ENCODE data around the gene ERI3. TPM values are rescaled to one million over a fixed set of nuclear protein-coding genes. Genes with fewer than 3 reads are reported as not detected.

Gene ERI3
- total and polyA plus RNA-seq, 2 of the 13 experiments (the other 11 are each of a cell fraction or from before 2014, with no cell fraction given) = 35.6 to 35.9 TPM

DNA sequence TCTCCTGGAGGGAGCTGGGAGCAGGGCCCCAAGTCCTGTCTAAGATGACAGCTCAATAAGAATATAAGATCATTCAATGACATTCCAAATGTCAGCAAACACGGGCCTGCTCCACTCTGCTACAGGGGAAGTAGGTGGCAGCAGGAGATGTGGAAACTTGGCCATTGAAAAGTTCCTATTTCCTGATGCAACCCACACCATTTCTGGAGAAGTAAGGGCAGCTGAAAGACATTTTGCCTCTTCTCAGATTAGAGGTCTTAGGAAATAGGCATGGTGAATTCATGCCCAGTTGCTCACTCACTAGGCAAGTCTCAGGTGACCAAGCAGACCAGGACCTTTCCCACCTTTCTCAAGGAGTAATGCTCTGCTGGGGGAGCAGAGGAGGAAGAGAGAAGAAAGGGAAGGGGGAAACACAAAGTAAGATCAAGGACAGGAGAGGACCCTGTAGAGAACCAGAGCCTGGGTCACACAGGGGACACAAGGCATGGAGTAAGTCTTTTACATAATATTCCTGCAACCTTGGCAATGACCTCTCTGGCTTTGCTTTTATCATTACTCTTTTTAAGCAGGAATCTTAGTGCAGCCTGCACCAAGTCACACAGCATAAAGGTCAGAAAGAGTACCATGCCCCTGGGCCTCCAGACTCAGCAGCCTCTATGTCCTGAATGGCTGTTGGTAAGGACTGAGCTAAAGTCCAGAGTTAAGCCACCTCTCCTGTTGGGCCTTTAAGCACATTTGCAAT, 72.9 kb downstream of the ERI3 start (continued):
- TF ChIP-seq KLF12 (CRISPR knock-in tag; IDR thresholded peaks at IDR 0.05; ENCODE audit: borderline replicate concordance) = no peak
- TF ChIP-seq HNF4G (IDR thresholded peaks at IDR 0.05; ENCODE audit: borderline replicate concordance, low read depth, low read length) = peak; percentile 64
- no peak for TF ChIP-seq HNF4G (CRISPR knock-in tag; IDR thresholded peaks at IDR 0.05; ENCODE audit: borderline replicate concordance, low read depth)
- TF ChIP-seq, protein P1, sequence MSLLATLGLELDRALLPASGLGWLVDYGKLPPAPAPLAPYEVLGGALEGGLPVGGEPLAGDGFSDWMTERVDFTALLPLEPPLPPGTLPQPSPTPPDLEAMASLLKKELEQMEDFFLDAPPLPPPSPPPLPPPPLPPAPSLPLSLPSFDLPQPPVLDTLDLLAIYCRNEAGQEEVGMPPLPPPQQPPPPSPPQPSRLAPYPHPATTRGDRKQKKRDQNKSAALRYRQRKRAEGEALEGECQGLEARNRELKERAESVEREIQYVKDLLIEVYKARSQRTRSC (CRISPR knock-in tag; IDR thresholded peaks at IDR 0.05; ENCODE audit: low read depth) = no peak
- TF ChIP-seq NR2F1 (CRISPR knock-in tag; IDR thresholded peaks at IDR 0.05) = peak in 1 of 2 experiments; percentile 39; a peak in 1 of 4 replicates
- TF ChIP-seq SAP130 (CRISPR knock-in tag; IDR thresholded peaks at IDR 0.05; ENCODE audit: low read depth) = 0 out of 2 replicates have a peak, but pooled peaks have one; percentile 21
- no peak for TF ChIP-seq CHD2 (IDR thresholded peaks at IDR 0.05; ENCODE audit: low read depth, low read length)
- TF ChIP-seq ZBTB3 (CRISPR knock-in tag; IDR thresholded peaks at IDR 0.05; ENCODE audit: borderline replicate concordance, low read depth) = no peak
- TF ChIP-seq, protein P2, sequence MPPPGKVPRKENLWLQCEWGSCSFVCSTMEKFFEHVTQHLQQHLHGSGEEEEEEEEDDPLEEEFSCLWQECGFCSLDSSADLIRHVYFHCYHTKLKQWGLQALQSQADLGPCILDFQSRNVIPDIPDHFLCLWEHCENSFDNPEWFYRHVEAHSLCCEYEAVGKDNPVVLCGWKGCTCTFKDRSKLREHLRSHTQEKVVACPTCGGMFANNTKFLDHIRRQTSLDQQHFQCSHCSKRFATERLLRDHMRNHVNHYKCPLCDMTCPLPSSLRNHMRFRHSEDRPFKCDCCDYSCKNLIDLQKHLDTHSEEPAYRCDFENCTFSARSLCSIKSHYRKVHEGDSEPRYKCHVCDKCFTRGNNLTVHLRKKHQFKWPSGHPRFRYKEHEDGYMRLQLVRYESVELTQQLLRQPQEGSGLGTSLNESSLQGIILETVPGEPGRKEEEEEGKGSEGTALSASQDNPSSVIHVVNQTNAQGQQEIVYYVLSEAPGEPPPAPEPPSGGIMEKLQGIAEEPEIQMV (CRISPR knock-in tag; IDR thresholded peaks at IDR 0.05; ENCODE audit: low read depth) = peak; percentile 95
- TF ChIP-seq ZNF720 (CRISPR knock-in tag; IDR thresholded peaks at IDR 0.05) = no peak
- no peak for TF ChIP-seq MEIS1 (CRISPR knock-in tag; IDR thresholded peaks at IDR 0.05; ENCODE audit: borderline replicate concordance)
- TF ChIP-seq HMG20A (CRISPR knock-in tag; IDR thresholded peaks at IDR 0.05; ENCODE audit: borderline replicate concordance) = no peak
- TF ChIP-seq, protein P3, sequence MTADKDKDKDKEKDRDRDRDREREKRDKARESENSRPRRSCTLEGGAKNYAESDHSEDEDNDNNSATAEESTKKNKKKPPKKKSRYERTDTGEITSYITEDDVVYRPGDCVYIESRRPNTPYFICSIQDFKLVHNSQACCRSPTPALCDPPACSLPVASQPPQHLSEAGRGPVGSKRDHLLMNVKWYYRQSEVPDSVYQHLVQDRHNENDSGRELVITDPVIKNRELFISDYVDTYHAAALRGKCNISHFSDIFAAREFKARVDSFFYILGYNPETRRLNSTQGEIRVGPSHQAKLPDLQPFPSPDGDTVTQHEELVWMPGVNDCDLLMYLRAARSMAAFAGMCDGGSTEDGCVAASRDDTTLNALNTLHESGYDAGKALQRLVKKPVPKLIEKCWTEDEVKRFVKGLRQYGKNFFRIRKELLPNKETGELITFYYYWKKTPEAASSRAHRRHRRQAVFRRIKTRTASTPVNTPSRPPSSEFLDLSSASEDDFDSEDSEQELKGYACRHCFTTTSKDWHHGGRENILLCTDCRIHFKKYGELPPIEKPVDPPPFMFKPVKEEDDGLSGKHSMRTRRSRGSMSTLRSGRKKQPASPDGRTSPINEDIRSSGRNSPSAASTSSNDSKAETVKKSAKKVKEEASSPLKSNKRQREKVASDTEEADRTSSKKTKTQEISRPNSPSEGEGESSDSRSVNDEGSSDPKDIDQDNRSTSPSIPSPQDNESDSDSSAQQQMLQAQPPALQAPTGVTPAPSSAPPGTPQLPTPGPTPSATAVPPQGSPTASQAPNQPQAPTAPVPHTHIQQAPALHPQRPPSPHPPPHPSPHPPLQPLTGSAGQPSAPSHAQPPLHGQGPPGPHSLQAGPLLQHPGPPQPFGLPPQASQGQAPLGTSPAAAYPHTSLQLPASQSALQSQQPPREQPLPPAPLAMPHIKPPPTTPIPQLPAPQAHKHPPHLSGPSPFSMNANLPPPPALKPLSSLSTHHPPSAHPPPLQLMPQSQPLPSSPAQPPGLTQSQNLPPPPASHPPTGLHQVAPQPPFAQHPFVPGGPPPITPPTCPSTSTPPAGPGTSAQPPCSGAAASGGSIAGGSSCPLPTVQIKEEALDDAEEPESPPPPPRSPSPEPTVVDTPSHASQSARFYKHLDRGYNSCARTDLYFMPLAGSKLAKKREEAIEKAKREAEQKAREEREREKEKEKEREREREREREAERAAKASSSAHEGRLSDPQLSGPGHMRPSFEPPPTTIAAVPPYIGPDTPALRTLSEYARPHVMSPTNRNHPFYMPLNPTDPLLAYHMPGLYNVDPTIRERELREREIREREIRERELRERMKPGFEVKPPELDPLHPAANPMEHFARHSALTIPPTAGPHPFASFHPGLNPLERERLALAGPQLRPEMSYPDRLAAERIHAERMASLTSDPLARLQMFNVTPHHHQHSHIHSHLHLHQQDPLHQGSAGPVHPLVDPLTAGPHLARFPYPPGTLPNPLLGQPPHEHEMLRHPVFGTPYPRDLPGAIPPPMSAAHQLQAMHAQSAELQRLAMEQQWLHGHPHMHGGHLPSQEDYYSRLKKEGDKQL (CRISPR knock-in tag; IDR thresholded peaks at IDR 0.05; ENCODE audit: low read depth) = no peak
- no peak for TF ChIP-seq IRX3 (CRISPR knock-in tag; IDR thresholded peaks at IDR 0.05; ENCODE audit: borderline replicate concordance, low read depth)
- TF ChIP-seq CREM (IDR thresholded peaks at IDR 0.05) = peak; percentile 31; the same call in 1 of the 2 replicates
- TF ChIP-seq CREM (CRISPR knock-in tag; IDR thresholded peaks at IDR 0.05) = no peak
- TF ChIP-seq ZSCAN29 (CRISPR knock-in tag; conservative IDR thresholded peaks at IDR 0.05) = no peak
- TF ChIP-seq, protein P4, sequence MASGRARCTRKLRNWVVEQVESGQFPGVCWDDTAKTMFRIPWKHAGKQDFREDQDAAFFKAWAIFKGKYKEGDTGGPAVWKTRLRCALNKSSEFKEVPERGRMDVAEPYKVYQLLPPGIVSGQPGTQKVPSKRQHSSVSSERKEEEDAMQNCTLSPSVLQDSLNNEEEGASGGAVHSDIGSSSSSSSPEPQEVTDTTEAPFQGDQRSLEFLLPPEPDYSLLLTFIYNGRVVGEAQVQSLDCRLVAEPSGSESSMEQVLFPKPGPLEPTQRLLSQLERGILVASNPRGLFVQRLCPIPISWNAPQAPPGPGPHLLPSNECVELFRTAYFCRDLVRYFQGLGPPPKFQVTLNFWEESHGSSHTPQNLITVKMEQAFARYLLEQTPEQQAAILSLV (CRISPR knock-in tag; IDR thresholded peaks at IDR 0.05; ENCODE audit: borderline replicate concordance) = no peak
- TF ChIP-seq SKI (IDR thresholded peaks at IDR 0.05; ENCODE audit: partially characterized antibody) = peak; percentile 93
- TF ChIP-seq ASH2L (IDR thresholded peaks at IDR 0.05; ENCODE audit: insufficient read length, low read depth, low read length) = no peak
- no peak for TF ChIP-seq ZNF264 (CRISPR knock-in tag; IDR thresholded peaks at IDR 0.05)
